CD8-positive, alpha-beta memory T cell (primary cell): Measurements from ENCODE around the gene RAD51B. TPM values are rescaled to one million over a fixed set of nuclear protein-coding genes. Genes with fewer than 3 reads are reported as not detected.
A peak's percentile ranks its signal among the peaks of the same experiment; 100 is the strongest.

Source experiments
- CTCF ChIA-PET: fragments of 350-600 bp; sonication (Branson Sonifier 250); formaldehyde crosslinking; loops from one replicate; lab custom pipeline; 2021; ENCODE audit warnings: antibody characterized with exemption; lab: Charles Lee
- POLR2A ChIA-PET: fragments of 350-600 bp; sonication (Branson Sonifier 250); formaldehyde crosslinking; loops from one replicate; lab custom pipeline; 2021; ENCODE audit warnings: antibody characterized with exemption; lab: Charles Lee
- DNase-seq, 5 donors: peaks; one replicate each; pipeline versions ENCODE4 v3.0.0 to v3.0.0-alpha.2; 2020 to 2022; ENCODE audit warnings: mixed read lengths in 1 of 5
- H3K27ac ChIP-seq: one replicate; pipeline ENCODE4 v1.7.0; 2013; ENCODE audit warnings: low read depth, mild to moderate bottlenecking, low read length, moderate library complexity
- H3K27me3 ChIP-seq: 2 replicates; pipeline ENCODE4 v1.7.0; 2013; ENCODE audit warnings: low read length, mild to moderate bottlenecking; ENCODE audit not compliant: insufficient read depth, poor library complexity, severe bottlenecking
- H3K36me3 ChIP-seq: 2 replicates; pipeline ENCODE4 v1.7.0; 2013; ENCODE audit warnings: mild to moderate bottlenecking, low read length, moderate library complexity; ENCODE audit not compliant: insufficient read depth
- H3K4me1 ChIP-seq: 2 replicates; pipeline ENCODE4 v1.7.0; 2013; ENCODE audit warnings: mild to moderate bottlenecking, low read length, moderate library complexity; ENCODE audit not compliant: insufficient read depth
- H3K4me3 ChIP-seq: 2 replicates; pipeline ENCODE4 v1.7.0; 2013; ENCODE audit warnings: mild to moderate bottlenecking, low read length
- H3K9me3 ChIP-seq: 2 replicates; pipeline ENCODE4 v1.7.0; 2013; ENCODE audit warnings: mild to moderate bottlenecking, low read length
- H3K27ac Mint-ChIP-seq, 8 donors: one replicate each; pipeline ENCODE4 v1.8.0; 2020 to 2021; ENCODE audit warnings: mixed read lengths in 8 of 8, mild to moderate bottlenecking in 6 of 8, inconsistent platforms in 3 of 8, moderate library complexity in 3 of 8
- H3K27me3 Mint-ChIP-seq, 2 donors: one replicate each; pipeline ENCODE4 v1.8.0; 2020 to 2021; ENCODE audit warnings: mixed read lengths in 2 of 2, mild to moderate bottlenecking in 1 of 2, moderate library complexity in 1 of 2
- H3K36me3 Mint-ChIP-seq, 3 donors: one replicate each; pipeline ENCODE4 v1.8.0; 2020 to 2021; ENCODE audit warnings: mixed read lengths in 3 of 3, inconsistent platforms in 1 of 3, mild to moderate bottlenecking in 1 of 3
- H3K4me1 Mint-ChIP-seq, 3 donors: one replicate each; pipeline ENCODE4 v1.8.0; 2020 to 2021; ENCODE audit warnings: mixed read lengths in 3 of 3, inconsistent platforms in 1 of 3, mild to moderate bottlenecking in 1 of 3
- H3K4me3 Mint-ChIP-seq, 7 donors: one replicate each; pipeline ENCODE4 v1.8.0; 2020 to 2021; ENCODE audit warnings: mixed read lengths in 7 of 7, mild to moderate bottlenecking in 6 of 7, moderate library complexity in 4 of 7, inconsistent platforms in 2 of 7
- H3K9me3 Mint-ChIP-seq, 5 donors: one replicate each; pipeline ENCODE4 v1.8.0; 2020 to 2022; ENCODE audit warnings: mixed read lengths in 5 of 5, mild to moderate bottlenecking in 3 of 5, moderate library complexity in 2 of 5, inconsistent platforms in 1 of 5
- polyA plus RNA-seq: library from polyadenylated mRNA; unstranded; fragments of 300-500 nt; fragmentation: Illumina TruSeq; gene quantifications from one replicate; pipeline ENCODE4 v1.2.3, GENCODE V29; 2021
- total RNA-seq, 2 experiments: library from RNA; stranded (reverse); gene quantifications; one replicate each; pipeline ENCODE4 v1.2.3, GENCODE V29; 2021

The RAD51B gene
- total and polyA plus RNA-seq, 3 experiments from 2014 or later: 15.7 to 22.9 (median 17.4) TPM

DNA sequence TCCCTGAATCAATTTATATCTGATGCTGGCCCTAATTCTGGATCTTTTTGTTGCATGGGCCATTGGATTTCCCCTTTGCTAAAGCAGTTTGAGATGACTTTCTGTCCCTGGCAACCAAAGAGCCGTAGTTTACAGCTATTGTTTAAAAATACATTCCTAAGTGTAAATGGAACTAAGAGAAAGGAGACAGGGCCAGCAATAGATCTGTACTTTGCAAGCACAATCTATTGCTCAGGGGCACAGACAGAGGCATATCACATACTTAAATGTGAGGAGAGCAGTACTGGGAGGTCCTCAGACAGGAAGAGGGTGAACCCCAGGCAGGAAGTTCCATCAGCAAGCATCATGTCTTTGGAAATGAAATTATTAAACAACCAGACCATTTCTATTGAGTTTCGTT lies 846.7 kb downstream of the RAD51B start:
- H3K27ac Mint-ChIP-seq: peak overlapping the region in 7 of 8 donors; percentile 6 to 83 (median 52)
- Histone ChIP-seq H3K4me1 (peaks cover 17% of the 10 kb centered on the region), H3K27me3 (no peaks in the 10 kb centered on the region), H3K27ac (no peak overlapping the region), H3K4me3 (no peak overlapping the region), H3K9me3 (no peaks in the 10 kb centered on the region), H3K36me3 (no peaks in the 10 kb centered on the region)
- H3K9me3 Mint-ChIP-seq: peaks cover 0 to 2% (median 0%) of the 10 kb centered on the region in 5 donors
- DNase-seq: no peak
- H3K4me3 Mint-ChIP-seq: no peak overlapping the region
- H3K4me1 Mint-ChIP-seq: peaks cover 39 to 46% (median 42%) of the 10 kb centered on the region in 3 donors
- ChIA-PET CTCF (no interaction called here), POLR2A (interaction anchor here (0.7 kb wide), 1 partner anchor 122 kb away, joined by 3 read pairs; no protein-coding TSS in a partner anchor)
- peaks cover 0 to 2% of the 10 kb centered on the region in 2 donors for H3K27me3 Mint-ChIP-seq
- H3K36me3 Mint-ChIP-seq: peaks cover 0 to 1% (median 0%) of the 10 kb centered on the region in 3 donors

GRCh38 chr14:68666899-68667298 lies 847.3 kb downstream of the RAD51B start:
- DNase-seq: no peak
- Mint-ChIP-seq H3K27me3 (peaks cover 0 to under 1% of the 10 kb centered on the region in 2 donors), H3K36me3 (peaks cover 0 to 1% (median 0%) of the 10 kb centered on the region in 3 donors), H3K4me3 (no peak overlapping the region), H3K27ac (peak overlapping the region in 2 of 8 donors; percentile 3 to 54), H3K4me1 (peaks cover 37 to 42% (median 42%) of the 10 kb centered on the region in 3 donors), H3K9me3 (peaks cover 0 to 2% (median 0%) of the 10 kb centered on the region in 5 donors)
- Histone ChIP-seq H3K36me3 (no peaks in the 10 kb centered on the region), H3K9me3 (no peaks in the 10 kb centered on the region), H3K4me1 (peaks cover 17% of the 10 kb centered on the region), H3K27me3 (no peaks in the 10 kb centered on the region), H3K27ac (no peak overlapping the region), H3K4me3 (no peak overlapping the region)
- ChIA-PET POLR2A (interaction anchor here (0.9 kb wide), 1 partner anchor 121 kb away, joined by 3 read pairs; no protein-coding TSS in a partner anchor), CTCF (no interaction called here)

DNA sequence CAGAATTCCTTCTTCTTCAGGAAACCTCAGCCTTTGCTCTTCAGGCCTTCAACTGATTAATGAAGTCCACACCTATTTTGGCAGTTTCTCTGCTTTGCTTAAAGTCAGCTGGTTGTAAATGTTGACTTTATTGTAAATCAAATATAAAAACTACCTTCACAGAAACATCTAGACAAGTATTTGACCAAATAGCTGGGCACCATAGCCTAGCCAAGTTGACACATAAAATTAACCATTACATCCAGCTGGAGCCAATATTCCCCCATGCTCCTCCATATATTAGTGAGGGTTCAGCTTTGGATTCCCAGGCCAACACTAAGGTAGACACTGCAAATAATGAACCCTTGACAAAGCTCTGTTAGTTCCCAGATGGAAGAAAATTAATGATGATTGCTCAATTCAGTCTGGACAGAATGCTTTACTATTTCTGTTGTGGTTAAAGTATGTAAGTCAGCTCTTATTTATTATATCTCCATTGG lies 847.8 kb downstream of the RAD51B start:
- no peak overlapping the region for H3K4me3 Mint-ChIP-seq
- no peaks in the 10 kb centered on the region for H3K36me3 ChIP-seq
- H3K9me3 ChIP-seq: no peaks in the 10 kb centered on the region
- no peaks in the 10 kb centered on the region for H3K27me3 Mint-ChIP-seq
- H3K27ac ChIP-seq: no peak overlapping the region
- H3K4me1 Mint-ChIP-seq: peaks cover 33 to 41% (median 38%) of the 10 kb centered on the region in 3 donors
- no peaks in the 10 kb centered on the region for H3K27me3 ChIP-seq
- ChIA-PET CTCF (no interaction called here), POLR2A (interaction anchor here (0.9 kb wide), 1 partner anchor 121 kb away, joined by 3 read pairs; no protein-coding TSS in a partner anchor)
- H3K27ac Mint-ChIP-seq: peak overlapping the region in 1 of 8 donors; percentile 37
- no peak for DNase-seq
- H3K4me1 ChIP-seq: peaks cover 17% of the 10 kb centered on the region
- peaks cover 0 to 1% (median 0%) of the 10 kb centered on the region in 3 donors for H3K36me3 Mint-ChIP-seq
- no peak overlapping the region for H3K4me3 ChIP-seq
- H3K9me3 Mint-ChIP-seq: peaks cover 0 to 2% (median 0%) of the 10 kb centered on the region in 5 donors

DNA sequence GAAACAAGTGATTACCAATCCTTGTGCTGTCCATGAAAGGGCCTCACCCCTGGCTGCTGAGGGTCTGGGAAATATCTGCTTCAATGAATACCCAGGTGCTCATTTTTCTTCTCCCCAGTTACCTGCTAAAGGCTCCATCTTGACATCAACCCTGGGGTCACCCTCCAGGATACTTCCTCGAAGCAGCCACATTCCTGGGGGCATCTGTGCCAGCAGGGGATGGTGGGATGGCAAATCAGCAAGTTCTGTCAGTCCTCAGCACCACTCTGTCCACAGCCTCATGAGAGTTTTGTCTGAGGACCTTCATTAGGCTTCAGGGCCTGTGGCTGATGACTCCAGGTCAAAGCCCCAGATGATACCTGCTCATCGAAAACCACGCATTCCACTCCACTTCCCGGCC lies 848.4 kb downstream of the RAD51B start:
- H3K9me3 ChIP-seq: no peaks in the 10 kb centered on the region
- H3K27ac Mint-ChIP-seq: no peak overlapping the region
- H3K4me3 Mint-ChIP-seq: no peak overlapping the region
- H3K27me3 Mint-ChIP-seq: no peaks in the 10 kb centered on the region
- CTCF ChIA-PET: no interaction called here
- no peaks in the 10 kb centered on the region for H3K27me3 ChIP-seq
- peaks cover 17% of the 10 kb centered on the region for H3K4me1 ChIP-seq
- POLR2A ChIA-PET: interaction anchor here (0.5 to 0.9 kb wide), 2 partner anchors 14 to 120 kb away, joined by 3 to 4 read pairs; no protein-coding TSS in a partner anchor
- no peaks in the 10 kb centered on the region for H3K36me3 ChIP-seq
- no peak overlapping the region for H3K4me3 ChIP-seq
- peaks cover 32 to 37% (median 33%) of the 10 kb centered on the region in 3 donors for H3K4me1 Mint-ChIP-seq
- no peak overlapping the region for H3K27ac ChIP-seq
- no peak for DNase-seq
- H3K9me3 Mint-ChIP-seq: peaks cover 0 to 2% (median 0%) of the 10 kb centered on the region in 5 donors
- H3K36me3 Mint-ChIP-seq: peaks cover 0 to 1% (median 0%) of the 10 kb centered on the region in 3 donors

- peaks cover 16% of the 10 kb centered on the region for H3K4me1 ChIP-seq
- Mint-ChIP-seq H3K27me3 (no peaks in the 10 kb centered on the region), H3K4me3 (no peak overlapping the region), H3K9me3 (peaks cover 0 to 2% (median 0%) of the 10 kb centered on the region in 5 donors), H3K36me3 (peaks cover 0 to 1% (median 0%) of the 10 kb centered on the region in 3 donors), H3K4me1 (peaks cover 27 to 32% (median 29%) of the 10 kb centered on the region in 3 donors), H3K27ac (no peak overlapping the region)
- no peak for DNase-seq
- H3K36me3 ChIP-seq: no peaks in the 10 kb centered on the region
- H3K9me3 ChIP-seq: no peaks in the 10 kb centered on the region
- no peak overlapping the region for H3K4me3 ChIP-seq
- no peak overlapping the region for H3K27ac ChIP-seq
- POLR2A ChIA-PET: interaction anchor here (0.5 kb wide), 1 partner anchor 14 kb away, joined by 4 read pairs; no protein-coding TSS in a partner anchor
- no peaks in the 10 kb centered on the region for H3K27me3 ChIP-seq
- CTCF ChIA-PET: no interaction called here
These were observed 849.0 kb downstream of the RAD51B start for GRCh38 chr14:68668531-68668930.

GRCh38 chr14:68669111-68669511 lies 849.5 kb downstream of the RAD51B start:
- no peaks in the 10 kb centered on the region for H3K27me3 ChIP-seq
- ChIA-PET POLR2A (no interaction called here), CTCF (no interaction called here)
- no peak overlapping the region for H3K27ac Mint-ChIP-seq
- H3K27ac ChIP-seq: no peak overlapping the region
- H3K4me1 ChIP-seq: peaks cover 10% of the 10 kb centered on the region
- H3K4me3 ChIP-seq: no peak overlapping the region
- peaks cover 0 to 2% (median 0%) of the 10 kb centered on the region in 5 donors for H3K9me3 Mint-ChIP-seq
- no peak for DNase-seq
- no peak overlapping the region for H3K4me3 Mint-ChIP-seq
- H3K36me3 ChIP-seq: no peaks in the 10 kb centered on the region
- no peaks in the 10 kb centered on the region for H3K27me3 Mint-ChIP-seq
- no peaks in the 10 kb centered on the region for H3K9me3 ChIP-seq
- peaks cover 22 to 26% (median 23%) of the 10 kb centered on the region in 3 donors for H3K4me1 Mint-ChIP-seq
- peaks cover 0 to 1% (median 0%) of the 10 kb centered on the region in 3 donors for H3K36me3 Mint-ChIP-seq

GRCh38 chr14:68669603-68670358 lies 850.2 kb downstream of the RAD51B start:
- POLR2A ChIA-PET: no interaction called here
- no peak for DNase-seq
- CTCF ChIA-PET: no interaction called here
- H3K27ac Mint-ChIP-seq: peak overlapping the region in 1 of 8 donors; percentile 84
- Histone ChIP-seq H3K4me1 (peaks cover 6% of the 10 kb centered on the region), H3K4me3 (no peak overlapping the region), H3K9me3 (no peaks in the 10 kb centered on the region), H3K27ac (no peak overlapping the region), H3K27me3 (no peaks in the 10 kb centered on the region), H3K36me3 (no peaks in the 10 kb centered on the region)
- H3K4me1 Mint-ChIP-seq: peaks cover 15 to 19% (median 16%) of the 10 kb centered on the region in 3 donors
- H3K27me3 Mint-ChIP-seq: no peaks in the 10 kb centered on the region
- peaks cover 0 to 2% (median 0%) of the 10 kb centered on the region in 5 donors for H3K9me3 Mint-ChIP-seq
- H3K36me3 Mint-ChIP-seq: peaks cover 0 to 1% (median 0%) of the 10 kb centered on the region in 3 donors
- H3K4me3 Mint-ChIP-seq: no peak overlapping the region

GRCh38 chr14:68670359-68670715 lies 850.8 kb downstream of the RAD51B start:
- Mint-ChIP-seq H3K27me3 (no peaks in the 10 kb centered on the region), H3K36me3 (peaks cover 0 to 1% (median 0%) of the 10 kb centered on the region in 3 donors), H3K4me1 (peaks cover 11 to 16% (median 13%) of the 10 kb centered on the region in 3 donors), H3K4me3 (no peak overlapping the region), H3K27ac (peak overlapping the region in 1 of 8 donors; percentile 57), H3K9me3 (peaks cover 0 to 2% (median 0%) of the 10 kb centered on the region in 5 donors)
- no peak overlapping the region for H3K27ac ChIP-seq
- peaks cover 6% of the 10 kb centered on the region for H3K4me1 ChIP-seq
- no peaks in the 10 kb centered on the region for H3K36me3 ChIP-seq
- ChIA-PET CTCF (no interaction called here), POLR2A (no interaction called here)
- no peaks in the 10 kb centered on the region for H3K9me3 ChIP-seq
- H3K27me3 ChIP-seq: no peaks in the 10 kb centered on the region
- no peak overlapping the region for H3K4me3 ChIP-seq
- no peak for DNase-seq
